GM12878 (cell line): Measurements from ENCODE around the gene ZNF827. TPM values are rescaled to one million over a fixed set of nuclear protein-coding genes. Genes with fewer than 3 reads are reported as not detected.

Experiments
- BHLHE40 ChIP-seq, 2 experiments: fragments of 450-650 bp in 1 of 2; IDR thresholded peaks; 2 replicates each; pipeline ENCODE4 v1.6.1; 2011 to 2017; ENCODE audit warnings: low read depth in 2 of 2, borderline replicate concordance in 1 of 2, improper control_type of control experiment in 1 of 2, low read length in 1 of 2, mild to moderate bottlenecking in 1 of 2
- ESRRA ChIP-seq: IDR thresholded peaks from 2 replicates; pipeline ENCODE4 v1.6.1; 2012; ENCODE audit warnings: mild to moderate bottlenecking, low read length, improper control_type of control experiment
- HDAC2 ChIP-seq: fragments of 200-600 bp; sonication (generic); IDR thresholded peaks from 2 replicates; pipeline ENCODE4 v1.6.1; 2017
- HDAC6 ChIP-seq: fragments of 200-600 bp; sonication (generic); IDR thresholded peaks from one replicate; pipeline ENCODE4 v1.8.0; 2017; ENCODE audit warnings: antibody characterized with exemption; ENCODE audit not compliant: unreplicated experiment
- HDGF ChIP-seq: fragments of 450-650 bp; IDR thresholded peaks from 2 replicates; pipeline ENCODE4 v1.6.1; 2016; ENCODE audit warnings: antibody characterized with exemption
- IKZF1 ChIP-seq: fragments of 450-650 bp; conservative IDR thresholded peaks from 2 replicates; pipeline ENCODE4 v1.6.1; 2017; ENCODE audit warnings: antibody characterized with exemption, mild to moderate bottlenecking
- NR2C1 ChIP-seq: fragments of 450-650 bp; IDR thresholded peaks from 2 replicates; pipeline ENCODE4 v1.6.1; 2017; ENCODE audit warnings: antibody characterized with exemption, mild to moderate bottlenecking, moderate library complexity
- NR2F1 ChIP-seq: fragments of 450-650 bp; conservative IDR thresholded peaks from 2 replicates; pipeline ENCODE4 v1.6.1; 2017; ENCODE audit warnings: mild to moderate bottlenecking
- POLR2AphosphoS5 ChIP-seq: IDR thresholded peaks from 2 replicates; pipeline ENCODE4 v1.6.1; 2011; ENCODE audit warnings: mild to moderate bottlenecking, low read length, inconsistent platforms
- POU2F2 ChIP-seq: IDR thresholded peaks from 3 replicates; pipeline ENCODE4 v1.6.1; 2011; ENCODE audit warnings: low read depth, mild to moderate bottlenecking, low read length, borderline replicate concordance
- RBBP5 ChIP-seq: fragments of 200-600 bp; sonication (generic); conservative IDR thresholded peaks from 2 replicates; pipeline ENCODE4 v1.6.1; 2016
- RELA ChIP-seq: fragments of 450-650 bp; IDR thresholded peaks from 2 replicates; pipeline ENCODE4 v1.8.0; 2014; ENCODE audit warnings: borderline replicate concordance; ENCODE audit not compliant: partially characterized antibody
- SMAD5 ChIP-seq: IDR thresholded peaks from 2 replicates; pipeline ENCODE4 v1.6.1; 2016; ENCODE audit warnings: antibody characterized with exemption, low read depth
- SP1 ChIP-seq: IDR thresholded peaks from one replicate; pipeline ENCODE4 v1.6.1; 2011; ENCODE audit warnings: low read depth, low read length
- STAT3 ChIP-seq: IDR thresholded peaks from 2 replicates; pipeline ENCODE4 v1.6.1; 2011; ENCODE audit warnings: low read depth, low read length, improper control_type of control experiment
- TCF12 ChIP-seq: IDR thresholded peaks from 2 replicates; pipeline ENCODE4 v1.6.1; 2011; ENCODE audit warnings: low read depth, mild to moderate bottlenecking, low read length
- YY1 ChIP-seq: IDR thresholded peaks from 2 replicates; pipeline ENCODE4 v1.6.1; 2011; ENCODE audit warnings: low read depth, mild to moderate bottlenecking, low read length
- polyA plus RNA-seq, 11 experiments: library from polyadenylated mRNA; depleted of rRNA in 4 of 11; unstranded in 6 of 11; stranded (reverse) in 5 of 11; fragments of >200 nt; fragmentation: Nextera tagmentation in 4 of 11; fragmentation: Illumina TruSeq in 1 of 11; extraction: Ambion mirVana in 4 of 11; extraction: Trizol in 1 of 11; gene quantifications; 1 replicate in 1 of 11; 2 replicates in 10 of 11; pipeline versions ENCODE4 v1.2.1 to v1.2.3, GENCODE V29; 2011 to 2016; ENCODE audit warnings: inconsistent platforms in 2 of 11, missing spikeins in 2 of 11, low read depth in 1 of 11
- total RNA-seq, 4 experiments: library from RNA; depleted of rRNA in 3 of 4; stranded (reverse); fragments of >200 nt in 3 of 4; fragmentation: Illumina TruSeq in 1 of 4; extraction: Trizol in 1 of 4; gene quantifications; 2 replicates each; pipeline versions ENCODE4 v1.2.1 to v1.2.3, GENCODE V29; 2013 to 2021

The ZNF827 gene
- total and polyA plus RNA-seq, 10 of the 15 experiments (the other 5 are each of a cell fraction or from before 2014, with no cell fraction given): 3.8 to 31.5 (median 13.6) TPM

DNA sequence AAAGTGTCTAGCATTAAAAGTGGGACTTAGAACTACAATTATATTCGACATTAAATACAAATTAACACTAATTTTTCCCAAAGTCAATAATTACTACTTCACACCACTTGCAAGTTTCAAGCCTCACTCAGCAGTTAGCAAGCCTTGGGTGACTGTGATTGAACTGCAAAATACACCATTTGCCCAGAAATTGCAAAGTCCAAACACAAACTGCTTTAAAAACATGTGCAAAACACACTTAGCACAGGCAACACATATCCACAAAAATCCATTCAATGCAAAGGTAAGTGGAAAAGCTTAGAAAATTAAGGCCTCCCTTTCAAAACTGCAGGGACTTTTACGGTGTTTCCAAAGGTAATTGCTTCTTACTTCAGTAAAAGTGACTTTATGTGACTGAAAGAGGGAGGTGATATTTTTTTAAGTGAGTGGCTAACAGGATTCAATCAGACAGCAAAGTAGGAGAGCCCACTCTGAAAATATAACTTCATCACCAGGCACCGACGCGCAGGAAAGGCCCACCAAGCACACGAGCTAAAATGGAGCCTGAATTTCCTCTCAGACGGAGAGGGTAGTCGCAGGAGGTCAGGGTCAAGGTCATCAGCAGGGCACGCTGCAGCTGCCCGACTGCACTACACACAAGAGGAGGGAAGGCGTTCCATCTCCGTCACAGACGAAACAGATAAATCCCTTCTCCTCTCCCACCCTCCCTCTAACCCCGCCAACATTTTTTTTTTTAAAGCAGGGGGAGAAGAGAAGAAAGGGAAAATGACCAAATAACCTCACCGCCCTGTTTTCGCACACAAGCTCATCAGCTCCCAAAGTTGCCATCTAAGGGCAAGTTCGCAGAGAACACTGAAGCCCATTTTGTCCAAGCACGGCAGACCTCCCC, 3.1 kb downstream of the ZNF827 start (continued):
- TF ChIP-seq SMAD5 (peak; percentile 53; the same call in 1 of the 2 replicates), SP1 (no peak), IKZF1 (no peak), BHLHE40 (IDR thresholded peaks at IDR 0.05; ENCODE audit: borderline replicate concordance in 1 of 2, low read depth in 2 of 2, low read length in 1 of 2) (peak in 1 of 2 experiments; percentile 32; a peak in 1 of 4 replicates), POLR2AphosphoS5 (peak; percentile 66; the same call in 1 of the 2 replicates), NR2C1 (peak; percentile 58; the same call in 1 of the 2 replicates), STAT3 (no peak), TCF12 (0 out of 2 replicates have a peak, but pooled peaks have one; percentile 7), HDAC2 (no peak), POU2F2 (0 out of 3 replicates have a peak, but pooled peaks have one; percentile 21), RELA (no peak), RBBP5 (no peak), ESRRA (peak; percentile 99), HDGF (0 out of 2 replicates have a peak, but pooled peaks have one; percentile 42), NR2F1 (peak; percentile 99), HDAC6 (no peak), YY1 (peak; percentile 83)
